NCI-H1105 (cell line): ENCODE data around the gene ADAMTS19.
"Not testable (repeated sequence)": the region's sequence is repeated elsewhere in the genome, so short reads cannot be mapped to it uniquely, and the experiment has no call there.

Experiments
- DNase-seq: peaks from one replicate; lab custom pipeline; 2025; lab: John Stamatoyannopoulos, UW

ADAMTS19 gene

GRCh38 chr5:129459777-129460671, at the start of gene ADAMTS19:
ADAMTS19 (plus strand) TSS chr5:129460298; CDS start chr5:129460392, 94 bp downstream.
- peak; percentile 0 for DNase-seq

GRCh38 chr5:129410488-129410887, 49.6 kb upstream of the ADAMTS19 start:
- DNase-seq: no peak

GRCh38 chr5:129412721-129413120, 47.4 kb upstream of the ADAMTS19 start:
- DNase-seq: no peak

- DNase-seq: no peak
These were observed 46.5 kb upstream of the ADAMTS19 start for GRCh38 chr5:129413570-129413969.

GRCh38 chr5:129419292-129419691, 40.8 kb upstream of the ADAMTS19 start:
- DNase-seq: no peak

GRCh38 chr5:129425031-129425430, 35.1 kb upstream of the ADAMTS19 start:
- no peak for DNase-seq

GRCh38 chr5:129426071-129426470, 34.0 kb upstream of the ADAMTS19 start:
- DNase-seq: no peak

GRCh38 chr5:129428636-129429035, 31.5 kb upstream of the ADAMTS19 start:
- not testable (repeated sequence) for DNase-seq

- DNase-seq: no peak
These were observed 28.7 kb upstream of the ADAMTS19 start for GRCh38 chr5:129431406-129431805.

GRCh38 chr5:129438322-129438721, 21.8 kb upstream of the ADAMTS19 start:
- no peak for DNase-seq

GRCh38 chr5:129440424-129440823, 19.7 kb upstream of the ADAMTS19 start:
- DNase-seq: no peak

- no peak for DNase-seq
These were observed 19.0 kb upstream of the ADAMTS19 start for GRCh38 chr5:129441096-129441495.

- no peak for DNase-seq
These were observed 14.7 kb upstream of the ADAMTS19 start for GRCh38 chr5:129445379-129445778.

- no peak for DNase-seq
These were observed 12.1 kb upstream of the ADAMTS19 start for GRCh38 chr5:129447968-129448367.

- DNase-seq: no peak
These were observed 11.4 kb upstream of the ADAMTS19 start for GRCh38 chr5:129448654-129449053.

GRCh38 chr5:129454461-129454860, 5.6 kb upstream of the ADAMTS19 start:
- no peak for DNase-seq

GRCh38 chr5:129459450-129459776, 685 bp upstream of the ADAMTS19 start:
- DNase-seq: no peak

- no peak for DNase-seq
These were observed 506 bp downstream of the ADAMTS19 start for GRCh38 chr5:129460672-129460935.

- peak; percentile 6 for DNase-seq
These were observed 1.0 kb downstream of the ADAMTS19 start for GRCh38 chr5:129460936-129461710.

GRCh38 chr5:129461711-129462332, 1.7 kb downstream of the ADAMTS19 start:
- no peak for DNase-seq

- DNase-seq: no peak
These were observed 5.8 kb downstream of the ADAMTS19 start for GRCh38 chr5:129465776-129466344.

- no peak for DNase-seq
These were observed 14.4 kb downstream of the ADAMTS19 start for GRCh38 chr5:129474544-129474943.

GRCh38 chr5:129476751-129477150, 16.7 kb downstream of the ADAMTS19 start:
- DNase-seq: no peak
